GM23248 (cell line): ENCODE measurements around the gene WDR49.

Source experiments
- EZH2 ChIP-seq: fragments of 200-600 bp; sonication (generic); IDR thresholded peaks from 2 replicates; pipeline ENCODE4 v1.6.1; 2018; ENCODE audit warnings: antibody characterized with exemption, mild to moderate bottlenecking; ENCODE audit not compliant: insufficient read depth, poor library complexity, severe bottlenecking
- EZH2phosphoT487 ChIP-seq: fragments of 200-600 bp; sonication (generic); IDR thresholded peaks from 2 replicates; pipeline ENCODE4 v1.6.1; 2018; ENCODE audit warnings: antibody characterized with exemption, moderate library complexity, mild to moderate bottlenecking, low read depth; ENCODE audit not compliant: insufficient read depth

- no peak for TF ChIP-seq EZH2phosphoT487
- TF ChIP-seq EZH2 = no peak
Measured at GRCh38 chr3:167469381-167469780, 184.4 kb downstream of the WDR49 start.
